Breast epithelium (tissue), 3 donors: Measurements from ENCODE around the gene FZD8.

Source experiments
- POLR2A ChIP-seq: fragments of 450-650 bp; IDR thresholded peaks from one replicate; pipeline ENCODE4 v1.6.1; 2016; ENCODE audit warnings: antibody characterized with exemption, mild to moderate bottlenecking, moderate library complexity
- TF ChIP-seq, protein P1 (sequence below), 3 donors: fragments of 450-650 bp; IDR thresholded peaks; one replicate each; pipeline ENCODE4 v1.5.1; 2016 to 2017; ENCODE audit warnings: antibody characterized with exemption in 3 of 3, mild to moderate bottlenecking in 3 of 3, moderate library complexity in 3 of 3

DNA sequence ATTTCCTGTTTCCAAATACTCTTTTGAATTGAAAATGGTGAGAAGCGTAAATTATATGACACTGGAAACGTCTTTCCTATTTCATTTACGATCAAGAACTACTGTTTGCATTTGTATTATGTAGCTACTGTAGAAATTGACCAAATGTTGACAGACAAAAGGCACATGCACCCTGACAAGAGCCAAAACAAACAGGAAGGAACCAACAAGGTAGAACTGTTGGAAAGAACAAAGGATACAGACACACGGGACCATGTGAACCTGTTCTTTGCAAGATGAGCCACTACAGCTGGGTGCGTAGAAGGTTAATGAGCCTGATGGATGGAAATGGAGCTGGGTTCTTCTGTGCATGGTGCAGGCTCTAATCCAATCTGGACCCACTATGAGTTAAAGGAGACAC lies 48.4 kb upstream of the FZD8 start:
- TF ChIP-seq, protein P1, sequence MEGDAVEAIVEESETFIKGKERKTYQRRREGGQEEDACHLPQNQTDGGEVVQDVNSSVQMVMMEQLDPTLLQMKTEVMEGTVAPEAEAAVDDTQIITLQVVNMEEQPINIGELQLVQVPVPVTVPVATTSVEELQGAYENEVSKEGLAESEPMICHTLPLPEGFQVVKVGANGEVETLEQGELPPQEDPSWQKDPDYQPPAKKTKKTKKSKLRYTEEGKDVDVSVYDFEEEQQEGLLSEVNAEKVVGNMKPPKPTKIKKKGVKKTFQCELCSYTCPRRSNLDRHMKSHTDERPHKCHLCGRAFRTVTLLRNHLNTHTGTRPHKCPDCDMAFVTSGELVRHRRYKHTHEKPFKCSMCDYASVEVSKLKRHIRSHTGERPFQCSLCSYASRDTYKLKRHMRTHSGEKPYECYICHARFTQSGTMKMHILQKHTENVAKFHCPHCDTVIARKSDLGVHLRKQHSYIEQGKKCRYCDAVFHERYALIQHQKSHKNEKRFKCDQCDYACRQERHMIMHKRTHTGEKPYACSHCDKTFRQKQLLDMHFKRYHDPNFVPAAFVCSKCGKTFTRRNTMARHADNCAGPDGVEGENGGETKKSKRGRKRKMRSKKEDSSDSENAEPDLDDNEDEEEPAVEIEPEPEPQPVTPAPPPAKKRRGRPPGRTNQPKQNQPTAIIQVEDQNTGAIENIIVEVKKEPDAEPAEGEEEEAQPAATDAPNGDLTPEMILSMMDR (IDR thresholded peaks at IDR 0.05), result no peak
- no peak for TF ChIP-seq POLR2A
